Activated T-helper 1 cell treated with anti-CD3 and anti-CD28 coated beads, Interleukin-2, amount 50 U/mL, for 16 hours (primary cell): ENCODE results near the gene SEZ6L2.

Source experiments
- DNase-seq, 2 donors: peaks; one replicate each; pipeline ENCODE4 v3.0.0-alpha.2; 2020; ENCODE audit warnings: low read depth in 1 of 2, low spot score in 1 of 2

SEZ6L2 gene

GRCh38 chr16:29826342-29826695, 73.0 kb downstream of the SEZ6L2 start:
- DNase-seq: no peak

DNA sequence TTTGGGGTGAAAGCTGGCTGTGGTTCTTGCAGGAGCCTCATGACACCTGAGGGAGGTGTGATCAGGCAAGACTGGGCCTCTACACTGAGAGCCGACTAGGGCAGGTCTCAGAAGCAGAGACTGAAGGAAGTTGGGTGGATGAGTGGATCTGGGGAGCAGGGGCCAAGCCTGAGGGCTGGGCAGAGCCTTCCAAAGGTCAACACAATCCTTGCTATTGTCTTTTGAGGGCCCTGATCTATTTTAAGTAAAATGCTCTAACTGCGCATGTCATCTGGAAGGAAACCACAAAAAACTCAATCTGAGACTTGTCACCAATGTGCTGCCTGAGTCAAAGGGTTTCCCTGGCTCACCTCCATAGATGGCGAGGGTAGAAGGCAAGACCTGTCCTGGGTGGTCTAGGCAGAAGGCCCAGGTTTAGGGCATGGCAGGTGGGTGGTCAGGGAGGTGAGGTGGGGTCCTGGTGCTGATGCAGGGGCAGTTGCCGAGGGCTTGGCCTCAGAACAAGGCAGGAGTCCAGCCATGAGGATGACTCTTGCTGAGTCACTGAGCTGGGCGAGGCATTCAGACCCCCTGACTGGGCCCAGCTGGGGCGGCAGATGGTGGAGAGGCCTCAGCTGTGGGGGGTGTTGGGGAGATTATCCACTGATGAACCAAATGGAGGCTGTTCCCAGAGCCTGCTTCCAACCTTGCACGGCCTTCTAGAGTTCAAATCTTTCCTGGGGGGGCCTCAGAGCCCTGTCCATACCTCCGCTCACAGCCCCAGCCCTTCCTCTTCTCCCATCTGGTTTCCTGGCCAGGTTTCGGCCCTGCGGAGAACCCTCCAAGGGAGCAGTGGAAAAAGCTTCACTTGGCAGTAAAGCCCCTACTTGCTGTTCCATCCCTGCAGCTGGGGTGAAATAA, 74.0 kb downstream of the SEZ6L2 start:
- no peak for DNase-seq

- DNase-seq: no peak
These were observed 74.7 kb downstream of the SEZ6L2 start for GRCh38 chr16:29824589-29825144.

DNA sequence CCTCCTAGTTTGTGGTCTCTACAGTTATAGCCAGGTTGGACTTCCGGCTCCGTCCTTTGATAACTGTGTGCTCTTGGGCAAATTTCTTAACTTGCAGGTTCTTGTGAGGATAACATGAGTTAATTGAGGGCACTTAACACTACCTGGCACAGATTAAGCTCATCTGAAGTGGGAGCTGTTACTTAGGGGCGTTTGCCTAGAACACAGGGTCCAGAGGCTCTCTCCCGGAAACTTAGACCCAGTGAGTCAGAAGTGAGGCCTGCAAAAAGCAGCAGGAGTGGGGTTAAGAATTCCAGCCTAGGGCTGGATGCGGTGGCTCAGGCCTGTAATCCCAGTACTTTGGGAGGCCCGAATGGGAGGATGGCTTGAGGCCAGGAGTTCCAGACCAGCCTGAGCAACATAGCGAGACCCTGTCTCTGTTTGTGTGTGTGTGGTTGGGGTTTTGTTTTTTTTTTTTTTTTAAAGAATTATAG, 77.7 kb downstream of the SEZ6L2 start:
- no peak for DNase-seq
